Upper lobe of left lung (tissue), 6 donors: ENCODE data around the gene DOCK6. TPM values are rescaled to one million over a fixed set of nuclear protein-coding genes. Genes with fewer than 3 reads are reported as not detected.

Experiments
- ATAC-seq, 2 donors: fragments of 200-7000 bp; cut with Tn5 transposase; one replicate each; pipeline ENCODE4 v1.9.1; 2022; ENCODE audit warnings: mild to moderate bottlenecking in 2 of 2, moderate library complexity in 2 of 2; ENCODE audit not compliant: low FRiP score in 2 of 2
- DNase-seq, 2 donors: peaks; one replicate each; pipeline ENCODE4 v3.0.0-alpha.2; 2019 to 2020
- H3K27ac ChIP-seq, 4 donors: fragments of 200-600 bp; sonication (generic); one replicate each; pipeline ENCODE4 v1.5.1; 2016 to 2019
- H3K27me3 ChIP-seq, 4 donors: fragments of 200-600 bp; sonication (generic); one replicate each; pipeline ENCODE4 v1.5.1; 2017 to 2019
- H3K36me3 ChIP-seq, 4 donors: fragments of 200-600 bp; sonication (generic); one replicate each; pipeline ENCODE4 v1.5.1; 2016 to 2019
- H3K4me1 ChIP-seq, 4 donors: fragments of 200-600 bp; sonication (generic); one replicate each; pipeline ENCODE4 v1.5.1; 2018 to 2019
- H3K4me3 ChIP-seq, 4 donors: fragments of 200-600 bp; sonication (generic); one replicate each; pipeline ENCODE4 v1.5.1; 2017 to 2019; ENCODE audit warnings: mild to moderate bottlenecking in 2 of 4, moderate library complexity in 1 of 4
- H3K9me3 ChIP-seq, 4 donors: fragments of 200-600 bp; sonication (generic); one replicate each; pipeline ENCODE4 v1.5.1; 2018 to 2019
- CTCF ChIP-seq, 6 experiments: fragments of 450-650 bp in 4 of 6; fragments of 200-600 bp in 2 of 6; sonication (generic) in 2 of 6; IDR thresholded peaks; one replicate each; pipeline ENCODE4 v1.5.1; 2016 to 2019; ENCODE audit warnings: antibody characterized with exemption in 6 of 6
- EP300 ChIP-seq, 4 donors: sonication (generic); formaldehyde crosslinking; IDR thresholded peaks; one replicate each; pipeline ENCODE4 v1.5.1; 2017; ENCODE audit warnings: antibody characterized with exemption in 4 of 4, control low read depth in 2 of 4
- POLR2A ChIP-seq, 4 donors: fragments of 450-650 bp; IDR thresholded peaks; one replicate each; pipeline ENCODE4 v1.5.1; 2016 to 2017; ENCODE audit warnings: antibody characterized with exemption in 4 of 4, mild to moderate bottlenecking in 2 of 4
- POLR2AphosphoS5 ChIP-seq, 2 donors: sonication (generic); formaldehyde crosslinking; IDR thresholded peaks; one replicate each; pipeline ENCODE4 v1.5.1; 2017; ENCODE audit warnings: antibody characterized with exemption in 2 of 2
- WGBS, 2 donors: methylation state at CpG; one replicate each; pipeline ENCODE4 v1.1.5; 2017 to 2018; 5-methylcytosine and 5-hydroxymethylcytosine counted together
- total RNA-seq, 6 donors: library from RNA; depleted of rRNA in 4 of 6; stranded (reverse); fragments of >200 nt in 4 of 6; gene quantifications; one replicate each; pipeline versions ENCODE4 v1.1.0 to v1.2.1, GENCODE V29; 2016 to 2021
- donor health status: DM: no; HTN: no; CAD: no; lungs with moderate emphysema.
- donor health status: DM: no; HTN: yes; CAD: no; lungs with severe emphysema.

Gene DOCK6
- total RNA-seq, 6 donors from 2014 or later, result 34.5 to 203 (median 116) TPM

- ATAC-seq (peak in 1 of 2 donors; percentile 27), DNase-seq (no peak)
- no peaks in the 10 kb centered on the region for H3K9me3 ChIP-seq
These were observed 37.9 kb upstream of the DOCK6 start for GRCh38 chr19:11299946-11300810.

GRCh38 chr19:11296264-11296663, 33.9 kb upstream of the DOCK6 start:
- H3K27ac ChIP-seq, result peak overlapping the region in 3 of 4 donors; percentile 44 to 61 (median 48)
- H3K36me3 ChIP-seq, result no peaks in the 10 kb centered on the region
- H3K27me3 ChIP-seq, result no peaks in the 10 kb centered on the region
- peaks cover 16 to 25% (median 22%) of the 10 kb centered on the region in 4 donors for H3K4me1 ChIP-seq
- TF ChIP-seq EP300 (IDR thresholded peaks at IDR 0.05) (no peak), CTCF (IDR thresholded peaks at IDR 0.05) (no peak), POLR2AphosphoS5 (IDR thresholded peaks at IDR 0.05) (no peak), POLR2A (IDR thresholded peaks at IDR 0.05) (no peak)
- 41 to 47% methylated on average over 7 of the region's 7 CpGs for WGBS, 2 donors
- H3K4me3 ChIP-seq, result no peak overlapping the region
- DNase-seq, result no peak
- ATAC-seq, result no peak
- no peaks in the 10 kb centered on the region for H3K9me3 ChIP-seq

More at GRCh38 chr19:11299946-11300810, 37.9 kb upstream of the DOCK6 start:
- Histone ChIP-seq H3K27ac (no peak overlapping the region), H3K4me3 (no peak overlapping the region), H3K27me3 (no peaks in the 10 kb centered on the region), H3K36me3 (no peaks in the 10 kb centered on the region), H3K4me1 (peaks cover 5 to 12% (median 11%) of the 10 kb centered on the region in 4 donors)
- 69 to 72% methylated on average over 8 of the region's 8 CpGs for WGBS, 2 donors
- TF ChIP-seq CTCF (IDR thresholded peaks at IDR 0.05) (peak in 1 of 6 experiments; percentile 8), EP300 (IDR thresholded peaks at IDR 0.05) (no peak)

GRCh38 chr19:11295665-11296245, 33.4 kb upstream of the DOCK6 start, which contains the start of gene TSPAN16:
TSPAN16 (plus strand) TSS chr19:11296160; CDS start chr19:11296298, 138 bp downstream.
- Histone ChIP-seq H3K9me3 (no peaks in the 10 kb centered on the region), H3K27ac (peak within 1 kb of the TSS in 3 of 4 donors; percentile 44 to 61 (median 48)), H3K4me3 (no peak within 1 kb of the TSS), H3K4me1 (peaks cover 16 to 25% (median 22%) of the 10 kb centered on the region in 4 donors), H3K36me3 (no peaks in the 10 kb centered on the region), H3K27me3 (no peaks in the 10 kb centered on the region)
- DNase-seq (no peak), ATAC-seq (no peak)
- TF ChIP-seq CTCF (IDR thresholded peaks at IDR 0.05), result no peak
- TF ChIP-seq POLR2A (IDR thresholded peaks at IDR 0.05), result no peak
- no peak for TF ChIP-seq POLR2AphosphoS5 (IDR thresholded peaks at IDR 0.05)
- no peak for TF ChIP-seq EP300 (IDR thresholded peaks at IDR 0.05)
- 79 to 80% methylated on average over 7 to 8 of the region's 8 CpGs for WGBS, 2 donors

- Histone ChIP-seq H3K27ac (peak overlapping the region in 2 of 4 donors; percentile 35 to 48), H3K4me1 (peaks cover 16 to 25% (median 22%) of the 10 kb centered on the region in 4 donors)
- 85% methylated on average over 4 of the region's 4 CpGs for WGBS, 2 donors
These were observed 32.9 kb upstream of the DOCK6 start for GRCh38 chr19:11295180-11295579.

More at GRCh38 chr19:11295180-11295579, 32.9 kb upstream of the DOCK6 start:
- TF ChIP-seq POLR2A (IDR thresholded peaks at IDR 0.05), result no peak
- Histone ChIP-seq H3K27me3 (no peaks in the 10 kb centered on the region), H3K4me3 (no peak overlapping the region), H3K9me3 (no peaks in the 10 kb centered on the region), H3K36me3 (no peaks in the 10 kb centered on the region)
- ATAC-seq (no peak), DNase-seq (no peak)
